SK-N-DZ (cell line): ENCODE measurements around the gene ZNF804B.
A peak's percentile ranks its signal among the peaks of the same experiment; 100 is the strongest.

Experiments used
- DNase-seq: peaks from one replicate; pipeline ENCODE4 v3.0.0-alpha.2; 2015; ENCODE audit warnings: low spot score

The ZNF804B gene

DNA sequence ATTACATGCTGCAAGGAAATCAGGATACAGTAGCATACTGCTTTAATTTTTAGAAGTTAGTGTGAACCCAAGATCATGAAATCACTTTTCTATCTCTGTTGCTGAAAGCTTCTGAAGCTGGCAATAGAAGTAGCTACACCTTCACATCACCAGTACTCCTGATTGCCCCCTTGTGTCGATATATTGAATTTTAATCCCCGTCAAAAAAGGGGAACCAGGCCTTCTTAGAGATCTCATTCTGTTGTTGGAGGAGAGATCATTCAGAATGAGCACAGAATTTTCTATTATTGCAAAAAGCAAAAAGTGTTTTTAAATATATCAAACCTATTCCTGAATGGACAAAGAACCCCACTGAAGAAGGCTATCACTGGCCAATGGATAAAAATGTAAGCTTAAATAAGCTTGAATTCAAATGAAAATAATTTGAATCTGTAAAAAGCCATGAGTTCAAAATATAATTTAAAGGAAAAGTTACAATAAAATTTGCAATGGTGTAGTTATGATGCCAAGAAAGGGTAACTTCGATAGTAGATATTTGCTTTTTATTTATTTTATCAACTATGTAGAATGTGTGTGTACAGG lies 75.7 kb downstream of the ZNF804B start:
- peak; percentile 47 for DNase-seq

DNA sequence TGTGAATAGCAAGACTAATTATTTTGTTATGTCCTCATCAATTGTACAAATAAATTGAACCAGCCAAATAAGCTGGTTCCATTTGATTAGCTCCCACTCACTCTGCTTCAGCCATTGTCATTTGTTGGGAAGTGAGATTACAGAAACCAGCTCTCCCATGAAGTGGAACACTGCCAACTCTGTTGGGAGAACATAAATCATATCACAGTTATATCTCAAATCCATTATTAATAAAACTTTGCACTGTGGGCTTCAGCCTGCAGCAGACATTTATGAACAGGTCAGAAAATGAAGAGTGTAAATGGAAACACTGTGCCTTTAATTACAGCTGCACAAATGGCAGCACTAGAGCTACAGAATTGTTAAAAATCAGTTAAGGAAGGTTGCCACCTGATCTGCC lies 82.7 kb downstream of the ZNF804B start:
- DNase-seq, result no peak

DNA sequence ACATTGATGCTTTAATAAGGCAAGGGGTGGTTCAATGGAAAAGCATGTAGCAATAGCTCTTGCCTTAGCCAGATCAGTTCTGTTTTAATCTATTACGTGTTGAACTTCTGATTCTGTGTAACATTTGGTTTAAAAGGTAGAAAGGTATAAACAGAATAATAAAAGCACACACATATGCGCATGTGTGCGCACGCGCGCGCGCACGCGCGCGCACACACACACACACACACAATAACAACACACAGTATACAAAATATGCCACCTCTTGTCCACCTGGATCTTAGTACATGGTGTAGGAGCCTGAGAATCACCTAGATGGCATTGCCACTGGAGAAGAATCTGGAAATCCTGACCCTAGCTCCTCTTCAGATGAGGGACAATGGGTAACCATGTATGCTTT lies 85.6 kb downstream of the ZNF804B start:
- DNase-seq, result no peak

DNA sequence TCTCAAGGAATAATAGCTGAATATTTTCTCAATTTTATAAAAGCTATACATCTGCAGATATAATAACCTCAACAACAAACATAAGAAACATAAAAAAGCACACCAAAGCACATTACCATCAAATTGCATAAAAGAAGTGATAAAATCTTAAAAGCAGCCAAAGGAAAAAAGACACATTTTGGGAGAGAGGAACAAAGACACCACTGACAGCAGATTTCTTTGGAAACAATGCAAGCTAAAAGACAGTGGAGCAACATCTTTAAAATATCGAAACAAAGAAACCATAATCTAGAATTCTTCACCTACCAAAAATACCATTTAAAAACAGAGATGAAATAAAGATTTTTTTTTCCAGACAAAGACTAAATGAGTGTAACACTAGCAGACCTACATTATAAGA lies 91.7 kb downstream of the ZNF804B start:
- no peak for DNase-seq

DNA sequence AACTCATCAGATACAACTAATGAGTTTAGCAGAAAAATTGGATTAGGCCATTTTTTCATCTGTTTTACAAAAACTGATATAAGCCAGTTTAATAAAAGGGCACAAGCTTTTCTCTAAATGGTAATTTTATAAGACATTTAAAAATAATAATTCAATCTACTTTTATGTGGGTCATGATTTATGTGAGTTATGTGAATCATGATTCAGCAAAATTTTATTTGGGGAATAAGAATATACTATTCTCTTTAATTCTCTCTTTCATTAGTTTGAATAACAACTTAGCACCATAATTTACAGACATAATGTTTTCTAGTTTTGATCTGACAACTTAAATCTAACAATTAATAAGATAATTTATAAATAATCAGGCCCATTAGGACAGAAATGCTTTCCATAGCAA lies 99.8 kb downstream of the ZNF804B start:
- DNase-seq, result no peak

DNA sequence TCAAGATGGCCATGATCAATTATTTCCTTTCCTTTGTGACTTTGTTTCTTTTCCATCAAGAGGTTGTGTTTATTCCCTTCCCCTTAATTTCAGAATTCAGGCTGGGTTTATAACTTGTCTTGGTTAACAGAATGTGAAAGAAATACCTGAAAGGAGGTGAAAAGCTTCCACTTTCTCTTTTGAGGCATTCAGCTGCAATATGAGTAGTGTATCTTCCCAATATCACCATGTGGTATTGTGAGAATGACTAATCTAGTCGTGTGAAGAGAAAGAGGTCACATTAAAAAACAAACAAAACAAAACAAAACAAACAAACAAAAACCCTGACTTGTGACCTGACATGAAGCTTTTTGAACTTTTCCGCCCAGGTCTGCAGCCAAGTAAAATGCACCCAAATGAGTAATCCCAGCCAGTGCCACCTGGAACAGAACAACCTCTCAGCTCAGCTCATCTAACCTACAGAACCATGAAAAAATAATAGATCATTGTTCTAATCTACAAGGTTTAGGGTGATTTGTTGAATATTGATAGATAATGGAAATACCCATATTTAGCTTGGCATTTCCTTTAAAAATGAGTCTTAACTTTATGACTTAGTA lies 106.9 kb downstream of the ZNF804B start:
- DNase-seq, result no peak

DNA sequence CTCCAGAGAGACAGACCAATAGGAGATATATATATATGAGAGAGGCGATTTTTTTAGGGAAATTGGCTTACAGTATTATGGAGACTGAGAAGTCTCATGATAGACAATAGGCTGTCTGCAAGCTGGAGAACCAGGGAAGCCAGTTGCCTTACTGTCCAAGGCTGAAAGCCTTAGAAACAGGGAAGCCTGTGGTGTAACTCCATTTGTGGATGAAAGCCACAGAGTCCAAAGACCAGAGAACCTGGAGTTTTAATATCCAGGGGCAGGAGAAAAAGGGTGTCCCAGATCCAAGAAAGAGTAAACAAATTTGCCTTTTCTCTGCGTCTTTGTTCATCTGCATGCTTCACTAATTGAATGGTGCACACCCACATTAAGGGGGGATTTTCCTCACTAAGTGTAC lies 107.7 kb downstream of the ZNF804B start:
- DNase-seq, result no peak

DNA sequence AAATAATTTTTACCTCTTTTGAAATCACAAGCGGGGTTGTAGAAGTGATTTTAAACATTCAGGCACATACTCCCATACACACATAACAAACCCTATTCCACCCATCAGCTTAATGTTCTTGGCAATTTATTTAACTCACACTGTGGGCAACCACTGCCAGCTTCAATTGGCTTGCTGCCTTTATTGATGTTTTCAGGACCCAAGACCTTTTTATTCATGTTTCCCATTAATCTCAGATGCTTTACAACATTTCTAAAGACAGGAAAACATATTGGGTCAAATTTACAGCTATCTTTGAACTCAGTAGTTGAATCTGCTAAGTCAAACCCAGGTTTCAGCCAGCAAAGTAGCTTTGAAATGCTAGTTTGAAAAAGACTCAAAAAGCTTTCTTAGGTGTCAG lies 109.0 kb downstream of the ZNF804B start:
- no peak for DNase-seq

DNA sequence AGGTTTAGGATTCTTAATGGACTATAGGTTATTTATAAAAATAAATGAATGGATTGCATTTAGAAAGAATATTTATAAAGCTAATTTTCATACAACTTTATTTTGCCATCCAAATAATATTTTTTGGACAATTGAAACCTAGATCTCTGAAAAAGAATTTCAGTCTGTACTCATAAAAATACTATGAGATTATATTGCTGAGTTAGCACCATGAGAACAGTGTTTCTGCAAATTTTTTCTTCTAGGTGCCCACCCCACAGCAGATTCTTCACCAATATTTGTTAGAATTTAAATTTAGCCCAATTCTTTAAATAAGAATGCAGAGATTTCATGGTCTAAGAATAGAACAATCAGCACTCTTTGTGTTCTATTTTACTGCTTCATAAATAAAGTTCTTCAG lies 121.6 kb downstream of the ZNF804B start:
- no peak for DNase-seq

DNA sequence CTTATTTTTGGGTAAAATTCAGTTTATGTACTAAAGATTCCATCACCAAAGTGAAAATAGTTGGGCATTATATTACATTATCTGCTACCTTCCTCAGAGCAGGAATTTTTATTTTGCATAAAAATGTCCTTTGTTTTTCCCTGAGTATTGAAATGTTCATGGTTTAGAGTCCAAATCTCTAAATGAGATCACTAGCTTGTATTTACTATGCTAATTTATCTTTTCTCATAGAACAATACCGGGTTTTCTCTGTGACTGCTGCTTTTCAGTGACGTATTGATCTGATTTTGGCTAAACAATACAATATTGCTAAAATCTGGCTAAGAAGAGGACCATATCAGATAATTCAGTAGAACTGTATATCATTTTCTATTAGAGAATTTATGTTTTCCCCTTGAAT lies 125.6 kb downstream of the ZNF804B start:
- no peak for DNase-seq

DNA sequence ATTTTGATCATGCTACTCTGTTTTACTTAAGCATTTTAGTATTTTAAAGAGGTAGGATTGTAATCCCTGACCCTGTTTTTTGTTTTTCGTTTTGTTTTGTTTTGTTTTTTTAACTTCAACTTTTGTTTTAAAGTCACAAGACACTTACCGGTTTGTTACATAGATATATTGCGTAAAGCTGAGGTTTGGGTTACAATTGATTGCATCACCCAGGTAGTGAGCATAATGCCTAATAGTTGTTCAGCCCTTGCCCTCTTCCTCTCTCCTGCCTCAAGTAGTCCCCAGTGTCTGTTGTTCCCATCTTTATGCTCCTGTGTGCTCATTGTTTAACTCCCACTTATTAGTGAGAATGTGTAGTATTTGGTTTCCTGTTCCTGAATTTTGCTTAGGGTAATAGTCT lies 129.2 kb downstream of the ZNF804B start:
- DNase-seq, result no peak

DNA sequence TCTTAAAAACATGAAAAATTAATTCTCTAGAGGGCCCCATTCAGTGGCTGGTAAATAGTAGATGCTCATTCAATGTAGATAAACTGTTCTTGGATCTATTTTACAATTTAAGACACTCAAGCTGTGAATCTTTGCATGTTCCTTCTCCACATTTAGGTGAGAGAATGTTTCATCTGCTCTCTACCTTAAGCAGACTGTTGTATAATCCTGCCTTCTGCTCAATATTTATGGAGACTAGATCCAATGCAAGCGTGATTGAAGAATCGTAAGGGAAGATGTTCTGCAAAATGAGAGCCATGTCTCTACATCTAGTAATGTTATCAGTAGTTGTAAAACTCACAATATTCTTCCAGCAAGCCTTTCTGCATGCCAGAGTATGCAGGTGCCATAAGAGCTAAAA lies 151.0 kb downstream of the ZNF804B start:
- no peak for DNase-seq

DNA sequence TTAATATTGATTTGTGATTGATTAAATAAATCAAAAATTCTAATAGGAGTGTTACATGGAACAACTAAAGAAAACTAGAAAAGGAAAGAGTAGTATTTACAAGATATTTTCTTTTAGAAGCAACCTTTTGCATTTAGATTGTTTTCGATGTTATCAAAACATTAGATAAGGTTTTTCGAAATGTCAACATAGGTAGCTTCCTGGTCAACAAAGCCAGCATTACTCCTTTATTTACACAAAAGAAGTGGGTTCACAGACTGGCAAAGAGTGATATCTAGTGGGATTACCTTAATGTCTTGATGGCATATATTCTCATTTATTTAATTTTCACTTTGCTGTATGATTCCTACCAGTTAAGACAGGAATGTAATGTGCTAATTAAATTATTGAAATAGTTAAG lies 153.4 kb downstream of the ZNF804B start:
- no peak for DNase-seq

DNA sequence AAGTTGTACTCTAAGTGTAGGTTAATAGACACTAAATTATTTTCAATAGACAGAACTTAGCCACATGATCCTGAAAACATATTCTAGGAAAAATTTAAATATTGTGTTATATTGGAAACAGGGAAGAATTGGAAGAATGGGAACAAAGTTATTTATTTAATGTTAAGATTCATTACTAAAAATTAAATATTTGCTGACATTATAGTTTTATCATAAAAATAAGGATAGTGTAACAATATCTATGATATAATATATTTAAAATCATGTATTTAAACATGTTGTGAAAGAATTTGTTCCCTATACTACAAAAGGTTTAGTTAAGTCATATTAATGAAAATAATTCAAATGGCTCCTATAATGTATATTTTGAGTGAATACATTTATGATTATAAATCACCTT lies 156.1 kb downstream of the ZNF804B start:
- DNase-seq, result no peak

DNA sequence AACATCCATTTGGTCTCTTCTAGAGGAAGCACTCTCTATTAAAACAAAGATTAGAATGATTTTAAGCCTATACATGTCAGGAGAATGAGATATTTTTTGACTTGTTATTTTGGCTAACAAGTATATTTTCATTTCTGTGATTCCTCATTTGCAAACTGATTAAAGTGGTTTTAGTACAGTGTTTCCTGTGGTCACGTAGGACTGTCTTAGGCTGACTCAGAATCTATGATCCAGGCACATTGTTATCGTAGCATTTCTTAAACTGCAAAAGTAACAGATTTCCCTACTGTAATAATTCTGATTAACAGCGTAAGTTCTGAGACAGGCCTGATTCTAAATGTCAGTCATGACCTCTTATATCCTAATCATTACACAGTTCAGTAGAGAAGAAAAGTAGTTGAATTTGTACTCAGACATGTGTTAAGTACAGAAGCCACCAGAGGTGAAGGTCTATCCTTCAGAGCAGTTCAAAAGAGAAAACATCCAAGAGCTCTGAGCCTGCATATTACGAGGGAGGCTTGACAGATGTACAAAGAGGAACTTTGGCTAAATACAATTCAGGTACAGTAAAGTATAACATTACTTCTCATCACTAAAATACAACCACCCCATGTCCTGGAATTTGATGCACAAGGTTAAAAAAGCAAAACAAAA lies 160.1 kb downstream of the ZNF804B start:
- no peak for DNase-seq

DNA sequence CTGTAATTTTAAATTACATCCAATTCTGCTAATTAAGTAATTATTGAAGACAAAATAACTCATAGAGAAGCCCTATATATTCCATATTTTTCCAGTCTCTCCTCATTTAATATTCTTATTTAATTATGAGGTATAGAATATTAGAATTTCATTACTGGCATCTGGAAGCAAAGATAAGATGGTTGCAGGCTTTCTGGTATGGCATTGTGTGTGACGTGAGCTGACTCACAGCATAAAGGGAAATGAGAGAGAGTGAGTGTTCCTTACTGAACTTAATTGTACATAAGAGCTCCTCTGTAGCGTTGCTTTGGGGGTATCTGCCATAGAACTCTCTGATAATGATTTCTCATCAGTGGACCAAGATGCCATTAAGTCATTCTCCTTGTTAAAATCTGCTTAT lies 163.4 kb downstream of the ZNF804B start:
- no peak for DNase-seq

DNA sequence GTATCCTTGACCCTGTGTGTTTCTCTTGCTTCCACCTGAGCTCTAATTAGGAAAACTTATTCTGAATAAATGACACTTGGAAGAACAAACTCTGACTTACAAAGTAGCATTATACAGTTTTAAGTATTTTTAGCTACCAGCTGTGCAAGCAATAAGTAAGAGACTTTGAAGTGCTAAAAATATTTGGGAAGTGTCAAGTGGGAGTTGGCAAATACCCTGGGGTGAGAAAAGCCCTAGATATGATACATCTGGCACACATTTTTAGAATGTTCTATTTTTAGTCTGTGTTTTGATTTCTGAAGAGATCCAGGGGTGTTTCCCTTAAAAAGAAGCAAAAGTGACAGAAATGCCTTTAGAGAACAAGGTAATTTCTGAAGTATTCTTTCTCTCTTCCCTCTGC lies 168.8 kb downstream of the ZNF804B start:
- DNase-seq, result no peak

DNA sequence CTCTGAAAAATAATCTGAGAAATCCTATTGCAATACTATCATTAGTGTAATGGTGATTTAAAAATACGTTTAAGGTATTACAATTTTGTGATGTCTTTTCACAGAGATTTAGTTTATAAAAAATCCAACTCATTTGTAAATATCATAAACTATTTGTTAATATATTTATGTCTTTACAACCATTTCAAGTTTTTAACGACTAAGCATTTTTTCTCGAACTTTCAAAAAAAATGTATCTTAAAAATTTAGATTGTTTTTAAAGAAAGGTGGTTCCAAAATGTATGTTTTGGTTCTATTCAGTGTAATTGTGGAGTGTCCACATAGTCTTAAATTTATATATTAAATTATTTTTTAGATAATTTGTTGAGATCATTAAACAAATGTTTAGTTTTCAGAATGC lies 170.2 kb downstream of the ZNF804B start:
- DNase-seq, result no peak

DNA sequence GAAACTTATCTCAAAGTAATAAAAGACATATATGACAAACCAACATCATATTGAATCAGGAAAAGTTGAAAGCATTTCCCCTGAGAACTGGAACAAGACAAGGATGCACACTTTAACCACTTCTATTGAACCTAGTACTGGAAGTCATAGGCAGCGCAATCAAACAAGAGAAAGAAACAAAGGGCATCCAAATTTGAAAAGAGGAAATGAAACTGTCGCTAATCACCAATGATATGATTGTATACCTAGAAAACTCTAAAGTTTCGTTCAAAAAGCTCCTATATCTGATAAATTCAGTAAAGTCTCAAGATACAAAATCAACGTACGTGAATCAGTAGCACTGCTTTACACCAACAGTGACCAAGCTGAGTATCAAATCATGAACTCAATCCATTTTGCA lies 173.8 kb downstream of the ZNF804B start:
- DNase-seq, result no peak

DNA sequence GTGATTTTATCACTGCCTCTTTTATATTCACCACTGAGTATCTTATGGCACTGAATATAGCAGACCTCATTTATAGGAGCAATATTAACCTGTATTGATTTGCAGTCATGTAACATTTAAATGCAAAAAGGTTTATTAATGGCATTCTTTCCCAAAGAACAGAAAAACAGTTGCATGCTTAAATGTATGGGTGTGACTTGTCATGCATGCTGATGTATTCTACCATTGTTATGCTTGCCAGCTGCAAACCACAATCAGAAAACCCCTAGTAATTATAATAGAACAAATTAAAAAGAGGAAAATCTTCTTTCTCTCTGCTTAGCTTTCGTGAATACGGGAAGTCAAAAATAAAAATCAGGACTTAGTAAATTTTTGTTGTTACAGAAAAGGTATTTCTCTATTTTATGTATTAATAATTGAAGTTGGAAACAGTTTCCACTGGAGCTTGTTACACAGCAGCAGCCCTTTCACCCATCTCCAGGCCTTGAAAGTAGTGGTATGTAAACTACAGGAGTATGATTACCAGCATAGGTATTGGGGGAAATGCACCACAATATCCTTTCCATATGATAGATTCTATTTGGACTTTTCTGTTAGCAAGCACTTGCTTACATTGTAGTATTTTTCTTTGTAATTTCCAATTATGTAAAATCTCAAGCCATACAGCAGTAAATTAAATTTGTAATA lies 183.5 kb downstream of the ZNF804B start:
- no peak for DNase-seq

DNA sequence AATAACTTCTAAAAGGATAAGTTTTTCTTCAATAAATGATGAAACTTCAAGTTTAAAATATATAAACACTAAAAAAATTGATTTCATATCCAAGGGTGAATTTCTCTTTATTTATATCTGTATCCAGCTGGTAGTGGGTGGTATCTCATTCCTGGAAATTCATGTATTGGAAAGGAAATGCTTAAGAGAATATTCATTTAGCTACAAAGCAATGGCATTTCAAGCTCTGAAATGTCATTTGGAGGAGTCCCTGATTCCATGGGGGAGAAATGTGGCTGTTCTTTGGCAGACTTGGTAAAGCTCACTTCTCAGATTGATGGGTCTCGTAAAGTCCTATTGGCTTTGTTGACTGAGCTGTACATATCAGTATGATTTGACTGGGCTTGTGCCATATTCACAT lies 192.3 kb downstream of the ZNF804B start:
- DNase-seq, result no peak

DNA sequence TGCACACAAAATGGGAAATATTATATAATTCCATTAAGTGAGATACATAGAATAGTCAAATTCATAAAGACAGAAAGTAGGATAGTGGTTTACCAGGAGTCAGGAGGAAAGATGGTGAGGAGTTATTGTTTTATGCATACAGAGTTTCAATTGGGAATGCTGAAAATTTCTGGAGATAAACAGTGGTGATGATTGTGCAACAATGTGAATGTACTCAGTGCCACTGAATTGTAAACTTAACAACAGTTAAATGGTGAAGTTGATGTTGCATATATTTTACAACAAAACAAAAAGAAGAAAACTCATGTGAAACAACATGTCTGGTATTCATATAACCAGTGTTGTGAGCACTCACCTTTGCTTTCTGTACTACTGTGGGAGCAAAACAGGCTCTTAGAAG lies 204.9 kb downstream of the ZNF804B start:
- DNase-seq, result no peak

DNA sequence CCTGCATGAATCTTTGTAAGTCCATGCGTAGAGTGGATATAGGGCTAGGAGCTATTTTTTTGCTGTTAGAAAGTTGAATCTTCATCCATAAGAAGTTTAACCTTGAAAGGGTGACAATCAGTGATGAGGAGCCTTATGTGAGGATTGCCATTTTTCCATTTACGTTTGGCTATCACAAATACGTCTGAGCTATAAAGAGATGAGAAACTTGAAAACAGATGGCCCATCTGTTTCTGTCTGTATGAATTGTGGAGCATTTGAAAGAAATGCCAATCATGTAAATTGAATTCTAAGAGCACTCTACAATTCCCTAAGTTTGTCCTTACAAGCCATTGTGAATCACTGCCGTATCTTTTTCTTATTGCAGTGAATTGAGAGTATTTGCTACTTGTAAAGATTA lies 205.9 kb downstream of the ZNF804B start:
- DNase-seq, result no peak
